Trophoblast cell (in vitro differentiated cells and primary cell): ENCODE data around the gene RING1.

ENCODE experiments used
- DNase-seq, 2 donors: peaks; one replicate each; pipeline ENCODE4 v3.0.0-alpha.2; 2016
- H2AFZ ChIP-seq: 2 replicates; pipeline ENCODE4 v1.6.1; 2013; ENCODE audit warnings: low read length, moderate library complexity, mild to moderate bottlenecking; ENCODE audit not compliant: insufficient read depth, poor library complexity
- H2AK5ac ChIP-seq: 2 replicates; pipeline ENCODE4 v1.6.1; 2013; ENCODE audit warnings: mild to moderate bottlenecking, low read length
- H2BK120ac ChIP-seq: 2 replicates; pipeline ENCODE4 v1.6.1; 2013; ENCODE audit warnings: low read length, mild to moderate bottlenecking, moderate library complexity; ENCODE audit not compliant: insufficient read depth, poor library complexity
- H2BK12ac ChIP-seq: 2 replicates; pipeline ENCODE4 v1.6.1; 2013; ENCODE audit warnings: mild to moderate bottlenecking, low read length, moderate library complexity
- H2BK5ac ChIP-seq: 2 replicates; pipeline ENCODE4 v1.6.1; 2013; ENCODE audit warnings: low read length, low read depth, moderate library complexity, mild to moderate bottlenecking; ENCODE audit not compliant: poor library complexity
- H3K14ac ChIP-seq: 2 replicates; pipeline ENCODE4 v1.6.1; 2013; ENCODE audit warnings: mild to moderate bottlenecking, low read length
- H3K18ac ChIP-seq: 2 replicates; pipeline ENCODE4 v1.6.1; 2013; ENCODE audit warnings: mild to moderate bottlenecking, low read length
- H3K23ac ChIP-seq: 2 replicates; pipeline ENCODE4 v1.6.1; 2013; ENCODE audit warnings: low read length
- H3K27ac ChIP-seq: 2 replicates; pipeline ENCODE4 v1.5.1; 2013; ENCODE audit warnings: low read depth, mild to moderate bottlenecking, inconsistent platforms, low read length, moderate library complexity
- H3K27me3 ChIP-seq: 2 replicates; pipeline ENCODE4 v1.6.1; 2013; ENCODE audit warnings: inconsistent platforms, mild to moderate bottlenecking, low read length, moderate library complexity; ENCODE audit not compliant: insufficient read depth
- H3K36me3 ChIP-seq, 2 experiments: 1 replicate in 1 of 2; 2 replicates in 1 of 2; pipeline ENCODE4 v1.6.1; 2013; ENCODE audit warnings: low read length in 2 of 2, mild to moderate bottlenecking in 2 of 2, moderate library complexity in 1 of 2; ENCODE audit not compliant: insufficient read depth in 2 of 2, control insufficient read depth in 1 of 2
- H3K4ac ChIP-seq: 2 replicates; pipeline ENCODE4 v1.6.1; 2013; ENCODE audit warnings: low read depth, mild to moderate bottlenecking, low read length, moderate library complexity
- H3K4me1 ChIP-seq, 2 experiments: 1 replicate in 1 of 2; 2 replicates in 1 of 2; pipeline ENCODE4 v1.6.1; 2013; ENCODE audit warnings: low read length in 2 of 2, mild to moderate bottlenecking in 2 of 2, moderate library complexity in 1 of 2; ENCODE audit not compliant: insufficient read depth in 2 of 2, control insufficient read depth in 1 of 2
- H3K4me2 ChIP-seq: 2 replicates; pipeline ENCODE4 v1.6.1; 2013; ENCODE audit warnings: inconsistent platforms, mild to moderate bottlenecking, low read length, moderate library complexity
- H3K4me3 ChIP-seq: 2 replicates; pipeline ENCODE4 v1.5.1; 2013; ENCODE audit warnings: mild to moderate bottlenecking, low read depth, low read length, inconsistent platforms
- H3K79me1 ChIP-seq: one replicate; pipeline ENCODE4 v1.6.1; 2013; ENCODE audit warnings: low read length
- H3K79me2 ChIP-seq: 2 replicates; pipeline ENCODE4 v1.6.1; 2013; ENCODE audit warnings: low read length, mild to moderate bottlenecking; ENCODE audit not compliant: control insufficient read depth, insufficient read depth, poor library complexity
- H3K9ac ChIP-seq: 2 replicates; pipeline ENCODE4 v1.6.1; 2013; ENCODE audit warnings: mild to moderate bottlenecking, low read length
- H3K9me3 ChIP-seq: 2 replicates; pipeline ENCODE4 v1.6.1; 2013; ENCODE audit warnings: low read depth, mild to moderate bottlenecking, control low read depth, inconsistent platforms, low read length; ENCODE audit not compliant: insufficient read depth
- H4K12ac ChIP-seq: 2 replicates; pipeline ENCODE4 v1.6.1; 2013; ENCODE audit warnings: low read depth, mild to moderate bottlenecking, low read length, moderate library complexity
- H4K8ac ChIP-seq: 2 replicates; pipeline ENCODE4 v1.6.1; 2013; ENCODE audit warnings: low read depth, mild to moderate bottlenecking, low read length, moderate library complexity
- H4K91ac ChIP-seq: one replicate; pipeline ENCODE4 v1.6.1; 2013; ENCODE audit warnings: low read depth, mild to moderate bottlenecking, low read length, moderate library complexity
- WGBS: extraction: QIAGEN DNeasy Blood & Tissue Kit; methylation state at CpG from one replicate; pipeline ENCODE4 v1.1.7; 2013; ENCODE audit warnings: missing lambda C conversion rate; ENCODE audit not compliant: insufficient read length, insufficient coverage; ENCODE audit errors: extremely low coverage; 5-methylcytosine and 5-hydroxymethylcytosine counted together

RING1 gene

DNA sequence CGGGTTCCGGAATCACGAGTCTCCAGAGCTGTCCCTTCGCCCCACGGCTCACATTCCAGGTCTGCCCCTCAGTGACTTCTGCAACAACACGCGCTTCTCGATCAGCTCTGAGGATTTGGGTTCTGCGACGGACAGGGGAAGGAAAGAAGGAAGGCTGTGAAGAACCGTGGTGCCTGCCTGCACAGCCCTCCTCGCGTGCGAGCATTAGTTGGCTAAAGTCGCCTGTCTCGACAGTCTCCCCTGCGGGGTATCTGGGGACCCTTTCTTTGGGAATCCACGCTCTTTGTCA is 40.3 kb downstream of the RING1 start:
- H3K27me3 ChIP-seq: no peaks in the 10 kb centered on the region
- no peak overlapping the region for H2BK5ac ChIP-seq
- H3K27ac ChIP-seq: no peak overlapping the region
- no peaks in the 10 kb centered on the region for H3K79me2 ChIP-seq
- H3K9ac ChIP-seq: no peak overlapping the region
- H3K9me3 ChIP-seq: no peaks in the 10 kb centered on the region
- peaks cover 12 to 14% of the 10 kb centered on the region in 2 experiments for H3K4me1 ChIP-seq
- H4K12ac ChIP-seq: peak overlapping the region; percentile 1
- no peak overlapping the region for H3K4me3 ChIP-seq
- peaks cover 6% of the 10 kb centered on the region for H3K79me1 ChIP-seq
- no CpG with 5 or more reads among the region's 18 CpGs for WGBS
- peak overlapping the region; percentile 71 for H2AFZ ChIP-seq
- peak overlapping the region; percentile 91 for H3K4me2 ChIP-seq
- H3K36me3 ChIP-seq: peaks cover 5% of the 10 kb centered on the region in 2 experiments
- DNase-seq: no peak
- H4K8ac ChIP-seq: no peak overlapping the region
- H3K23ac ChIP-seq: no peak overlapping the region
- no peak overlapping the region for H4K91ac ChIP-seq
- H2BK120ac ChIP-seq: no peak overlapping the region
- no peak overlapping the region for H3K4ac ChIP-seq
- H2AK5ac ChIP-seq: no peak overlapping the region
- H3K18ac ChIP-seq: no peak overlapping the region
- no peak overlapping the region for H3K14ac ChIP-seq
- no peak overlapping the region for H2BK12ac ChIP-seq

DNA sequence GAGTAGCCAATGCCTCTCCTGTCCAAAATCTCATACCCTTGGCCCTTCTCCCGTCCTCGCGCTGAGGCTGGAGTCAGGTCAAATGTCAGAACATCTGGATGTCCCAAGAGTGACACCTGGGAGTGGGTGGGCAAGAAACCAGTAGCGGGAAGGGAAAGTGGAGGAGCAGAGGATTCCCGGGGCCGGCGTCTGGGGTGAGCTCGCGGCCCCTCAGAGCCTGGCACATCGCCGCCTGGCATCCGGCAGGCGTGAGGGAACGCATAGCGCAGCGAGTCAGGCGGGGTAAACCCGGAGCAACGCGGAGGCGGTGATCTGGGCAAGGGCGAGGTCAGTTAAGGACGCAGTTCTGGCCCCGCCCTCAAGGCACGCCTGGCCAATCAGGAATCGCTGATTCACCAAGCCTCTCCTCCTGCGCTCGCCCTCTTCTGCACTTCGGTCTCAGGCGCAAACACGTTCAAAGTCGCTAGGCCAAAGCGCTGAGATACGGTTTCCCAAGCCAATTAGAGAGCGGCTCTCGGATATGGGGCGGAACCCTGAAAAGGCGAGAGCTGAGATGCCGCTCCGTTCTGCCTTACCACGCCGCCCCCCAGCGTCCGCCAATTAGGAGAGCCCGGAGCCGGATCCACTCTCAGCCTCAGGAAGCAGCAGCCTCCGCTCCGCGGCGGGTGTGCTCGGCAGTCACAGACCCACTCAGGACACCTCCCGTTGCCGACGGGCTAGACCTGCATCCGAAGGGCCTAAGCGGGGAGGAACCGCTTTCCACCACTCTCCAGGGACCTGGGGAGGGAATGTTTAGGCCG is 40.8 kb downstream of the RING1 start:
- Histone ChIP-seq H2AK5ac (no peak overlapping the region), H3K79me2 (no peaks in the 10 kb centered on the region), H2BK5ac (no peak overlapping the region)

DNA sequence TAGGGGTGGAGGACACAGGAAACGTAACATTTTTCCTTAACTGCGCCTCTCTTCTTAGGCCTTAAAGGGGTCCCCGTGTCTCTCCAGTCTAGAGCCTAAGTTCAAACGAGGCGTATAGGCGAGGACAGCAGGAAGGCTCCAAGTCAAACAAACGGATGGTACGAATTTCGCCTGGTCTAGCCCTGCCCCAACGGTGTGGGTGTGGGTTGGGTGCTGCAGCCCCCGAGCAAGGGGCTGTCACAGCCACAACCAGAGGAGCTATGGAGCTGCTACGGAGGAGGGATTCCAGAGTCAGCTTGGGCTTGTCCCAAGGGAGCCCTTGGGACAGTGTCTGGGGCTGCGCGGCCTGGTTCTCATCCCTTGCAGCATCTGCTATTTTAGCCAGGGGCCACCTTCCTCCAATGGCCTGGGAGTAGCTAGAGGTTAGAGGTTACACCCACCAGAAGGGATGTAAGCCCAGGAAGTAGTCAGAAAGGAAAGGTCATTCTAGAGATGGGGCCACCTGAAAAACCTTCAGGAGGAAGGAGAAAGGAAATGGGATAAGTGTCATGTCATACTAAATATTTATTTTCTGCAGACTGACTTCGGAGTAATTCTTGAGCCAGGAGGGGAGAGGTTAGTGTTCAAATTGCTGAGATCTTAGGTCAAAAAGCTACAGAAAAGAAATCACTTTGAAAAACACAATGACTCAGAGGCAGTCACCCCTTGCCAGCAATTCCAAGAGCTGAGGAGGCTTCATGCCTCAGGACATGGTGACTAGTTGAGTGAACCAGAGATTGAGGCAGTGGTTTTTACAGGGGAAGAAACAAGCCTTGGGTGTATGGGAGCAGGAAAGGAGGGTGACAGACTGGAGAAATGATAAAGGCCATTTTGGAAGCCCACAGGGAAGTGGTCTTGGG is 41.7 kb downstream of the RING1 start:
- H4K91ac ChIP-seq: peak overlapping the region; percentile 3
- H3K27me3 ChIP-seq: no peaks in the 10 kb centered on the region
- peak; percentile 44 to 48 for DNase-seq
- H3K4me2 ChIP-seq: peak overlapping the region; percentile 91
- H3K4ac ChIP-seq: no peak overlapping the region
- H2AFZ ChIP-seq: no peak overlapping the region
- H3K9me3 ChIP-seq: no peaks in the 10 kb centered on the region
- peak overlapping the region; percentile 25 for H3K27ac ChIP-seq
- H3K14ac ChIP-seq: peak overlapping the region; percentile 9
- peak overlapping the region; percentile 13 for H2AK5ac ChIP-seq
- no peak overlapping the region for H2BK5ac ChIP-seq
- H3K18ac ChIP-seq: no peak overlapping the region
- no peak overlapping the region for H2BK12ac ChIP-seq
- peak overlapping the region; percentile 73 for H3K4me3 ChIP-seq
- H3K79me2 ChIP-seq: no peaks in the 10 kb centered on the region
- no peak overlapping the region for H3K23ac ChIP-seq
- peaks cover 5% of the 10 kb centered on the region in 2 experiments for H3K36me3 ChIP-seq
- peak overlapping the region; percentile 28 for H4K12ac ChIP-seq
- peak overlapping the region; percentile 78 for H3K9ac ChIP-seq
- peaks cover 12 to 14% of the 10 kb centered on the region in 2 experiments for H3K4me1 ChIP-seq
- peaks cover 6% of the 10 kb centered on the region for H3K79me1 ChIP-seq
- no CpG with 5 or more reads among the region's 15 CpGs for WGBS
- peak overlapping the region; percentile 63 for H4K8ac ChIP-seq
- H2BK120ac ChIP-seq: no peak overlapping the region

More for the DNA sequence above, 40.8 kb downstream of the RING1 start:
- peak; percentile 99 for DNase-seq
- peak overlapping the region; percentile 78 for H3K9ac ChIP-seq
- H2AFZ ChIP-seq: peak overlapping the region; percentile 71
- H3K4ac ChIP-seq: no peak overlapping the region
- peak overlapping the region; percentile 14 for H4K12ac ChIP-seq
- peak overlapping the region; percentile 91 for H3K4me2 ChIP-seq
- peak overlapping the region; percentile 73 for H3K4me3 ChIP-seq
- no peak overlapping the region for H2BK120ac ChIP-seq
- H2BK12ac ChIP-seq: no peak overlapping the region
- peaks cover 12 to 14% of the 10 kb centered on the region in 2 experiments for H3K4me1 ChIP-seq
- WGBS: no CpG with 5 or more reads among the region's 58 CpGs
- peaks cover 5% of the 10 kb centered on the region in 2 experiments for H3K36me3 ChIP-seq
- H3K9me3 ChIP-seq: no peaks in the 10 kb centered on the region
- H3K27me3 ChIP-seq: no peaks in the 10 kb centered on the region
- peaks cover 6% of the 10 kb centered on the region for H3K79me1 ChIP-seq
- no peak overlapping the region for H3K23ac ChIP-seq
- peak overlapping the region; percentile 3 for H4K91ac ChIP-seq
- H3K18ac ChIP-seq: no peak overlapping the region
- peak overlapping the region; percentile 62 for H4K8ac ChIP-seq
- H3K14ac ChIP-seq: peak overlapping the region; percentile 9
- H3K27ac ChIP-seq: peak overlapping the region; percentile 25

DNA sequence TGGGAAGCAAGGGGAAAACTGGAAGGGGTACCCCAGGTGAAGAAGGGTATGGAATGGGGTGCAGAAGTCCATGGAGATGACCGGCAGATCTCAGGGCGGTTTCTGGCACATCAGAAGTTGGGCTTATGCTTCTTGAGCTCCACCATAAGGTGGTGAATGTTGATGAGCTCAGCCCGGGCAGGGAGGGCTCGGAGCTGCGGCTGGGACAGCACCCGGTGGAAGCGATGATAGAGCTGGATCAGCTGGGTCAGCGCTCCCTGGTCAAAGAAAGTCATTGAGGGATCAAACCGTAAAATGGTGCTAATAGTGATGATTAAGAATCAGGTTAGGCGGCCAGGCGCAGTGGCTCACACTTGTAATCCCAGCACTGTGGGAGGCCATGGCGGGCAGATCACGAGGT is 42.4 kb downstream of the RING1 start:
- no peak for DNase-seq
- H3K79me2 ChIP-seq: no peaks in the 10 kb centered on the region
- WGBS: no CpG with 5 or more reads among the region's 13 CpGs

More for the DNA sequence above, 42.4 kb downstream of the RING1 start:
- peaks cover 12 to 14% of the 10 kb centered on the region in 2 experiments for H3K4me1 ChIP-seq
- H2BK12ac ChIP-seq: no peak overlapping the region
- no peak overlapping the region for H3K9ac ChIP-seq
- H3K14ac ChIP-seq: no peak overlapping the region
- H2BK120ac ChIP-seq: no peak overlapping the region
- no peak overlapping the region for H4K12ac ChIP-seq
- no peak overlapping the region for H3K27ac ChIP-seq
- H3K18ac ChIP-seq: no peak overlapping the region
- no peak overlapping the region for H3K4me2 ChIP-seq
- H3K79me1 ChIP-seq: peaks cover 6% of the 10 kb centered on the region
- H2AFZ ChIP-seq: no peak overlapping the region
- no peak overlapping the region for H3K23ac ChIP-seq
- H3K27me3 ChIP-seq: no peaks in the 10 kb centered on the region
- no peak overlapping the region for H3K4ac ChIP-seq
- no peak overlapping the region for H3K4me3 ChIP-seq
- no peak overlapping the region for H4K91ac ChIP-seq
- H2AK5ac ChIP-seq: no peak overlapping the region
- no peak overlapping the region for H4K8ac ChIP-seq
- H2BK5ac ChIP-seq: no peak overlapping the region
- no peaks in the 10 kb centered on the region for H3K9me3 ChIP-seq
- peaks cover 5% of the 10 kb centered on the region in 2 experiments for H3K36me3 ChIP-seq
